CD4-positive, alpha-beta memory T cell (primary cell): Measurements from ENCODE around the gene ARAP1. TPM values are rescaled to one million over a fixed set of nuclear protein-coding genes. Genes with fewer than 3 reads are reported as not detected.
"Not testable (repeated sequence)": the region's sequence is repeated elsewhere in the genome, so short reads cannot be mapped to it uniquely, and the experiment has no call there.

Experiments
- CTCF ChIA-PET: fragments of 350-600 bp; sonication (Branson Sonifier 250); formaldehyde crosslinking; loops from one replicate; lab custom pipeline; 2021; ENCODE audit warnings: inconsistent platforms; ENCODE audit not compliant: partially characterized antibody; lab: Charles Lee
- POLR2A ChIA-PET: fragments of 350-600 bp; sonication (Branson Sonifier 250); formaldehyde crosslinking; loops from one replicate; lab custom pipeline; 2021; ENCODE audit not compliant: partially characterized antibody; lab: Charles Lee
- DNase-seq, 5 donors: peaks; one replicate each; pipeline versions ENCODE4 v3.0.0 to v3.0.0-alpha.2; 2020 to 2022; ENCODE audit warnings: mixed read lengths in 1 of 5
- H3K27ac ChIP-seq: one replicate; pipeline ENCODE4 v1.7.0; 2013; ENCODE audit warnings: low read depth, low read length
- H3K27me3 ChIP-seq: 2 replicates; pipeline ENCODE4 v1.7.0; 2013; ENCODE audit warnings: mild to moderate bottlenecking, low read length, moderate library complexity; ENCODE audit not compliant: insufficient read depth
- H3K36me3 ChIP-seq: 2 replicates; pipeline ENCODE4 v1.7.0; 2013; ENCODE audit warnings: mild to moderate bottlenecking, low read length, moderate library complexity; ENCODE audit not compliant: insufficient read depth
- H3K4me1 ChIP-seq: 2 replicates; pipeline ENCODE4 v1.7.0; 2013; ENCODE audit warnings: mild to moderate bottlenecking, low read length, moderate library complexity; ENCODE audit not compliant: insufficient read depth
- H3K4me3 ChIP-seq, 2 donors: one replicate each; pipeline ENCODE4 v1.7.0; 2013; ENCODE audit warnings: low read length in 2 of 2, mild to moderate bottlenecking in 1 of 2
- H3K9me3 ChIP-seq, 2 donors: one replicate each; pipeline ENCODE4 v1.7.0; 2013; ENCODE audit warnings: low read length in 2 of 2, control low read depth in 1 of 2; ENCODE audit not compliant: control insufficient read depth in 1 of 2
- H3K27ac Mint-ChIP-seq, 7 donors: one replicate each; pipeline ENCODE4 v1.8.0; 2020 to 2021; ENCODE audit warnings: mixed read lengths in 7 of 7, mild to moderate bottlenecking in 6 of 7, inconsistent platforms in 3 of 7, moderate library complexity in 3 of 7
- H3K27me3 Mint-ChIP-seq, 2 donors: one replicate each; pipeline ENCODE4 v1.8.0; 2020 to 2021; ENCODE audit warnings: mixed read lengths in 2 of 2
- H3K36me3 Mint-ChIP-seq, 2 donors: one replicate each; pipeline ENCODE4 v1.8.0; 2020 to 2021; ENCODE audit warnings: mixed read lengths in 2 of 2, inconsistent platforms in 1 of 2, mild to moderate bottlenecking in 1 of 2
- H3K4me1 Mint-ChIP-seq, 4 donors: one replicate each; pipeline ENCODE4 v1.8.0; 2020 to 2021; ENCODE audit warnings: mixed read lengths in 4 of 4, mild to moderate bottlenecking in 1 of 4
- H3K4me3 Mint-ChIP-seq, 8 donors: one replicate each; pipeline ENCODE4 v1.8.0; 2020 to 2021; ENCODE audit warnings: mixed read lengths in 8 of 8, mild to moderate bottlenecking in 7 of 8, moderate library complexity in 6 of 8, inconsistent platforms in 3 of 8
- H3K9me3 Mint-ChIP-seq, 8 donors: one replicate each; pipeline ENCODE4 v1.8.0; 2020 to 2021; ENCODE audit warnings: mixed read lengths in 8 of 8, mild to moderate bottlenecking in 5 of 8, inconsistent platforms in 3 of 8, moderate library complexity in 1 of 8
- intact Hi-C: fragments of 100-400 bp; cut with micrococcal nuclease; formaldehyde crosslinking; loops from one replicate; pipeline ENCODE4 v1.15.1; 2023
- polyA plus RNA-seq, 2 donors: library from polyadenylated mRNA; unstranded; fragments of 300-500 nt; fragmentation: Illumina TruSeq; gene quantifications; one replicate each; pipeline ENCODE4 v1.2.3, GENCODE V29; 2021
- total RNA-seq, 2 experiments: library from RNA; stranded (reverse); gene quantifications; one replicate each; pipeline ENCODE4 v1.2.3, GENCODE V29; 2021

The ARAP1 gene
- total and polyA plus RNA-seq, 4 experiments from 2014 or later, result 9.5 to 157 (median 90.1) TPM

- intact Hi-C loops, result loop anchor here (1.0 to 5.0 kb wide), 7 partner anchors 10 to 1700 kb away; partner anchors contain the start of genes ARAP1, ATG16L2 and LIPT2
- no peaks in the 10 kb centered on the region for H3K9me3 Mint-ChIP-seq
- POLR2A ChIA-PET, result interaction anchor here (0.8 to 3.7 kb wide), 12 partner anchors 11 to 108 kb away, joined by 3 to 45 read pairs (median 5); partner anchors contain the start of gene ATG16L2
These were observed 40.3 kb upstream of the ARAP1 start for GRCh38 chr11:72792437-72793021.

GRCh38 chr11:72791228-72791627 is 39.0 kb upstream of the ARAP1 start:
- H3K36me3 Mint-ChIP-seq, DNase-seq, H3K9me3 Mint-ChIP-seq, H3K9me3 ChIP-seq, H3K27me3 Mint-ChIP-seq, POLR2A ChIA-PET, H3K4me3 ChIP-seq, H3K27me3 ChIP-seq, H3K27ac ChIP-seq, H3K36me3 ChIP-seq: not testable (repeated sequence)
- intact Hi-C loops, result loop anchor here (5.0 kb wide), 2 partner anchors 109 to 1701 kb away; partner anchors contain the start of gene LIPT2
- CTCF ChIA-PET, result interaction anchor here (2.1 to 5.3 kb wide), 2 partner anchors 65 to 387 kb away, joined by 9 to 194 read pairs; no protein-coding TSS in a partner anchor
- Mint-ChIP-seq H3K4me3 (peak overlapping the region in 1 of 8 donors; percentile 20), H3K4me1 (peaks cover 13 to 30% (median 23%) of the 10 kb centered on the region in 4 donors), H3K27ac (peak overlapping the region in 1 of 7 donors; percentile 31)
- H3K4me1 ChIP-seq, result peaks cover 23% of the 10 kb centered on the region

More at GRCh38 chr11:72792437-72793021, 40.3 kb upstream of the ARAP1 start:
- Mint-ChIP-seq H3K4me3 (peak overlapping the region in 6 of 8 donors; percentile 1 to 98 (median 73)), H3K4me1 (peaks cover 13 to 30% (median 23%) of the 10 kb centered on the region in 4 donors), H3K27ac (peak overlapping the region; percentile 41 to 100 (median 100)), H3K27me3 (no peaks in the 10 kb centered on the region), H3K36me3 (peaks cover 0 to 4% of the 10 kb centered on the region in 2 donors)
- H3K27ac ChIP-seq, result peak overlapping the region; percentile 97
- peaks cover 23% of the 10 kb centered on the region for H3K4me1 ChIP-seq
- no peak overlapping the region for H3K4me3 ChIP-seq
- no peaks in the 10 kb centered on the region for H3K36me3 ChIP-seq
- no peaks in the 10 kb centered on the region for H3K9me3 ChIP-seq
- CTCF ChIA-PET, result interaction anchor here (0.7 to 5.3 kb wide), 20 partner anchors 11 to 463 kb away, joined by 3 to 194 read pairs (median 6); partner anchors contain the start of genes ATG16L2 and FCHSD2
- no peaks in the 10 kb centered on the region for H3K27me3 ChIP-seq
- no peak for DNase-seq

GRCh38 chr11:72789493-72790131 is 37.4 kb upstream of the ARAP1 start:
- no peaks in the 10 kb centered on the region for H3K36me3 ChIP-seq
- peaks cover 0 to 4% of the 10 kb centered on the region in 2 donors for H3K36me3 Mint-ChIP-seq
- H3K4me1 Mint-ChIP-seq, result peaks cover 13 to 28% (median 20%) of the 10 kb centered on the region in 4 donors
- H3K9me3 ChIP-seq, result no peaks in the 10 kb centered on the region
- no peak overlapping the region for H3K27ac ChIP-seq
- H3K4me3 Mint-ChIP-seq, result no peak overlapping the region
- H3K9me3 Mint-ChIP-seq, result no peaks in the 10 kb centered on the region
- DNase-seq, result no peak
- no peak overlapping the region for H3K4me3 ChIP-seq
- intact Hi-C loops, result loop anchor here (5.0 kb wide), 2 partner anchors 107 to 1703 kb away; partner anchors contain the start of gene LIPT2
- CTCF ChIA-PET, result interaction anchor here (0.7 to 0.8 kb wide), 2 partner anchors 23 to 65 kb away, joined by 3 read pairs; no protein-coding TSS in a partner anchor
- POLR2A ChIA-PET, result interaction anchor here (0.9 to 1.1 kb wide), 4 partner anchors 8 to 60 kb away, joined by 3 to 4 read pairs (median 3); no protein-coding TSS in a partner anchor
- H3K27me3 Mint-ChIP-seq, result no peaks in the 10 kb centered on the region
- H3K27me3 ChIP-seq, result no peaks in the 10 kb centered on the region
- peaks cover 21% of the 10 kb centered on the region for H3K4me1 ChIP-seq
- H3K27ac Mint-ChIP-seq, result peak overlapping the region in 1 of 7 donors; percentile 18

GRCh38 chr11:72788241-72788640 is 36.0 kb upstream of the ARAP1 start:
- H3K4me3 Mint-ChIP-seq, result no peak overlapping the region
- no peak for DNase-seq
- ChIA-PET POLR2A (no interaction called here), CTCF (no interaction called here)
- intact Hi-C loops, result no loop called here
- Histone ChIP-seq H3K36me3 (no peaks in the 10 kb centered on the region), H3K4me1 (peaks cover 11% of the 10 kb centered on the region), H3K4me3 (no peak overlapping the region), H3K27ac (no peak overlapping the region), H3K9me3 (no peaks in the 10 kb centered on the region), H3K27me3 (no peaks in the 10 kb centered on the region)
- H3K36me3 Mint-ChIP-seq, result no peaks in the 10 kb centered on the region
- H3K27ac Mint-ChIP-seq, result peak overlapping the region in 3 of 7 donors; percentile 17 to 57 (median 30)
- no peaks in the 10 kb centered on the region for H3K9me3 Mint-ChIP-seq
- no peaks in the 10 kb centered on the region for H3K27me3 Mint-ChIP-seq
- H3K4me1 Mint-ChIP-seq, result peaks cover 5 to 15% (median 10%) of the 10 kb centered on the region in 4 donors

DNA sequence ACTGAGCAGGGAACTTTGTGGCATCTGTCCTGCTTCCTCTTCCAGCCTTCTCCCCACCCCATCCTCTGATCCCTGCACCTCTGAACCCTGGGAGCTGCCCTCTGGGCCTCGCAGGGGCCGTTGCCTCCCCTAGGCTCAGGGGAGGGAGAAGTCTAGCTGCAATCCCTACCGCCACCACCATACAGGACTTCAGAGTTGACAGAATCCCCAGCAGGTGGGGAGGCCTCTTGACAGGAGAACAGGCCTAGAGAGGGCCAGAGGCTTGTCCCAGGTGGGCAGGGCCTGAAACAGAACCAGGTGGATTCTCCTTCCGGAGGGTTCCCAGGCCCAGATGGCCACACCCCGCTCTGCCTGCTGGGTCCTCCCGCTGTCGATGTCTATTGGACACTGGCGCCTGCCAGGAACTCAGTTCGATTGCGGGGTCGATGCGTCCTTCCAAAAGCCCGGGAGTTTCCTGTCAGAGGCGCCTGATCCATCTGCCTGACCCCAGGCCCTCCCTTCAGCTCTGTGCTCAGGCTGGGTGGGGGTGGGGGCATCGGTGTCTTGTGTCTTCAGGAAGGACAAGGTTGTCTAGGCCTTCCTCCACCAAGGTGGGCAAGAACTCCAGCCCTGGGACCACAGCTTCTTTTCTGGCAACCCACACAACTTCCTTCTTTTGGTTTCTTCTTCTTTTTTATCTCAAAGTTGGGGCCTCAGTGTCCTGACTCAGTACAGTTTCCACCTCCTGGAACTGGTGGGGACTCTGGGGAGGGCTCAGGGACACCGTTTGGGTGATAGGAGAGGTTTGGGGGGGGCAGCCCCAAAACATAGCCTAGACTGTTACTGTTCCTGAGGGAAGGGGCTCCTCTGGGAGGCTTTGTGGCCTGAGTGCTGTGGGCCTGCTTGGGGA is 35.3 kb upstream of the ARAP1 start:
- no peak overlapping the region for H3K4me3 Mint-ChIP-seq
- H3K27ac ChIP-seq, result no peak overlapping the region
- intact Hi-C loops, result no loop called here
- no peaks in the 10 kb centered on the region for H3K36me3 ChIP-seq
- DNase-seq, result no peak
- no peak overlapping the region for H3K4me3 ChIP-seq
- CTCF ChIA-PET, result interaction anchor here (1.1 to 1.2 kb wide), 2 partner anchors 62 to 101 kb away, joined by 3 to 4 read pairs; no protein-coding TSS in a partner anchor
- H3K27ac Mint-ChIP-seq, result no peak overlapping the region
- H3K36me3 Mint-ChIP-seq, result no peaks in the 10 kb centered on the region
- H3K9me3 Mint-ChIP-seq, result peaks cover 0 to 1% (median 0%) of the 10 kb centered on the region in 8 donors
- H3K4me1 Mint-ChIP-seq, result peaks cover 2 to 12% (median 7%) of the 10 kb centered on the region in 4 donors
- peaks cover 7% of the 10 kb centered on the region for H3K4me1 ChIP-seq
- no peaks in the 10 kb centered on the region for H3K27me3 ChIP-seq
- H3K27me3 Mint-ChIP-seq, result no peaks in the 10 kb centered on the region
- no peaks in the 10 kb centered on the region for H3K9me3 ChIP-seq
- POLR2A ChIA-PET, result interaction anchor here (0.6 kb wide), 1 partner anchor 65 kb away, joined by 3 read pairs; no protein-coding TSS in a partner anchor

DNA sequence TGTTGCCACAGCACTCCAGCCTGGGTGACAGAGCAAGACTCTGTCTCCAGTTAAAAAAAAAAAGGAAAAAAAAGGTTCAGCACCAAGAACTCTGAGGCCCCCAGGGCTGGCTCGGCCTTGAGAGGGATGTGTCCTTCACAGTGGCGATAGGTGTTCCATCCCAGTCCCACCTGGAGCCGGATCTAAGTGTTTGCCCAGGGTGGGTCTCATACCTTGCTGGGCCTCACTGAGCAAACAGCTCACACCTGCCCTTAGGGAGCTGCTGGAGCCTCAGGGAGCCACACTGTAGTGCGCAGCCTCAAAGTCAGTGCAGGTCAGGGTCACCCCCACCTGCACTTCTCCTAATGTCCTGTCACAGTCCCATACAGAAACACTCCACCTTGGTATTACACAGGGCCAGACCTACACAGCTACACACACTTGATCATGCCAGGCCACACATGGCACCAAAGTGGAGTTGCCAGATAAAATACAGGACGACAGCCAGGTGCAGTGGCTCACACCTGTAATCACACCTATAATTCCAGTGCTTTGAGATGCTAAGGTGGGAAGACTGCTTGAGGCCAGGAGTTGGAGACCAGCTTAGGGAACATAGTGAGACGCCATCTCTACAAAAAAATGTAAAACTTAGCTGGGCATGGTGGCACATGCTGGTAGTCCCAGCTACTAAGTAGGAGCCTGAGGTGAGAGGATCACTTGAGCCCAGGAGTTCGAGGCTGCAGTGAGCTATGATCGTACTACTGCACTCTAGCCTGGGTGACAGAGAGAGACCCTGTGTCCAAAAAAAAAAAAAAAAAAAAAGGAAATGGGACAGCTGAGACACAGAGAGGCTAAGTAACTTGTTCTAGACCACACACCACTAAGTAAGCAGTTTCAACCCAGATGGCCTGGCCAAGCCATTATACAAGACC is 34.4 kb upstream of the ARAP1 start:
- H3K27ac ChIP-seq, result no peak overlapping the region
- no peaks in the 10 kb centered on the region for H3K36me3 ChIP-seq
- H3K27me3 ChIP-seq, result no peaks in the 10 kb centered on the region
- intact Hi-C loops, result no loop called here
- H3K9me3 ChIP-seq, result no peaks in the 10 kb centered on the region
- H3K4me1 Mint-ChIP-seq, result peaks cover 6 to 16% (median 11%) of the 10 kb centered on the region in 4 donors
- H3K27me3 Mint-ChIP-seq, result no peaks in the 10 kb centered on the region
- CTCF ChIA-PET, result interaction anchor here (0.7 to 1.2 kb wide), 3 partner anchors 26 to 100 kb away, joined by 3 to 4 read pairs (median 3); no protein-coding TSS in a partner anchor
- H3K4me3 ChIP-seq, result no peak overlapping the region
- no peak overlapping the region for H3K27ac Mint-ChIP-seq
- peaks cover 9% of the 10 kb centered on the region for H3K4me1 ChIP-seq
- peaks cover 0 to 3% (median 0%) of the 10 kb centered on the region in 8 donors for H3K9me3 Mint-ChIP-seq
- DNase-seq, result no peak
- POLR2A ChIA-PET, result interaction anchor here (0.6 kb wide), 1 partner anchor 64 kb away, joined by 3 read pairs; no protein-coding TSS in a partner anchor
- H3K36me3 Mint-ChIP-seq, result no peaks in the 10 kb centered on the region
- H3K4me3 Mint-ChIP-seq, result no peak overlapping the region
